HG03558 (cell line): Measurements from ENCODE around the gene ACOT11.
"Not testable (repeated sequence)": the region's sequence is repeated elsewhere in the genome, so short reads cannot be mapped to it uniquely, and the experiment has no call there.

ENCODE experiments used
- ATAC-seq: cut with Tn5 transposase; IDR thresholded peaks from one replicate; pipeline ENCODE4 v1.9.1; 2021; ENCODE audit warnings: moderate number of reproducible peaks; ENCODE audit not compliant: unreplicated experiment; ENCODE audit errors: extremely low read depth

Gene ACOT11

DNA sequence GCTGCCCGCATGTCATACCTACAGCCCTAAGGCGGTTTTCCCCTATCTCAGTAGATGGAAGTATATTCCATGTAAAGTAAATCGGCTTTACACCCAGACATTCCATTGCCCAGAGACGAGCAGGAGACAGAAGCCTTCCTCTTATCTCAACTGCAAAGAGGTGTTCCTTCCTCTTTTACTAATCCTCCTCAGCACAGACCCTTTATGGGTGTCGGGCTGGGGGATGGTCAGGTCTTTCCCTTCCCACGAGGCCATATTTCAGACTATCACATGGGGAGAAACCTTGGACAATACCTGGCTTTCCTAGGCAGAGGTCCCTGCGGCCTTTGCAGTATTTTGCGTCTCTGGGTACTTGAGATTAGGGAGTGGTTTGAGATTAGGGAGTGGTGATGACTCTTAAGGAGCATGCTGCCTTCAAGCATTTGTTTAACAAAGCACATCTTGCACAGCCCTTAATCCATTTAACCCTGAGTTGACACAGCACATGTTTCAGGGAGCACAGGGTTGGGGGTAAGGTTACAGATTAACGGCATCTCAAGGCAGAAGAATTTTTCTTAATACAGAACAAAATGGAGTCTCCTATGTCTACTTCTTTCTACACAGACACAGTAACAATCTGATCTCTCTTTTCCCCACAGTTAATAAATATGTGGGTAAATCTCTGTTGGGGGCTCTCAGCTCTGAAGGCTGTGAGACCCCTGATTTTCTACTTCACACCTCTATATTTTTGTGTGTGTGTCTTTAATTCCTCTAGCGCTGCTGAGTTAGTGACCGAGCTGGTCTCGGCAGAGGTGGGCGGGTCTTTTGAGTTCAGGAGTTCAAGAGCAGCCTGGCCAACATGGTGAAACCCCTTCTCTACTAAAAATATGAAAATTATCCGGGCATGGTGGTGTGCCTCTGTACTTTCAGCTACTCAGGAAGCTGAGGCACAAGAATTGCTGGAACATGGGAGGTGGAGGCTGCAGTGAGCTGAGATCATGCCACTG is 88.7 kb downstream of the ACOT11 start:
- not testable (repeated sequence) for ATAC-seq

DNA sequence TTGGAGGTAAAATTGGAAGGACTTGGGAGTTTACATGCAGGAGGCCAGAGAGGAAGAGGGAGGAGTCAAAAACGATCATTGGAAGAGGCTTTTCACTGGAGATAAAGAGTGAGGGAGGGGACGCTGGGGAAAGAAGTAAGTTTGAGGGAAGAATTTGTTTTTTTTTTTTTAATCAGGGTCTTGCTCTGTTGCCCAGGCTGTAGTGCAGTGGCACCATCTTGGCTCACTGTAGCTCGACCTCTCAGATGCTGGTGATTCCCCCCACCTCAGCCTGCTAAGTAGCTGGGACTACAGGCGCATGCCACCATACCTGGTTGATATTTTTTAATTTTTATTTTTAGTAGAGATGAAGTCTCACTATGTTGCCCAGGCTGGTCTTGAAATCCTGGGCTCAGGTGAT is 92.3 kb downstream of the ACOT11 start:
- ATAC-seq: no peak

DNA sequence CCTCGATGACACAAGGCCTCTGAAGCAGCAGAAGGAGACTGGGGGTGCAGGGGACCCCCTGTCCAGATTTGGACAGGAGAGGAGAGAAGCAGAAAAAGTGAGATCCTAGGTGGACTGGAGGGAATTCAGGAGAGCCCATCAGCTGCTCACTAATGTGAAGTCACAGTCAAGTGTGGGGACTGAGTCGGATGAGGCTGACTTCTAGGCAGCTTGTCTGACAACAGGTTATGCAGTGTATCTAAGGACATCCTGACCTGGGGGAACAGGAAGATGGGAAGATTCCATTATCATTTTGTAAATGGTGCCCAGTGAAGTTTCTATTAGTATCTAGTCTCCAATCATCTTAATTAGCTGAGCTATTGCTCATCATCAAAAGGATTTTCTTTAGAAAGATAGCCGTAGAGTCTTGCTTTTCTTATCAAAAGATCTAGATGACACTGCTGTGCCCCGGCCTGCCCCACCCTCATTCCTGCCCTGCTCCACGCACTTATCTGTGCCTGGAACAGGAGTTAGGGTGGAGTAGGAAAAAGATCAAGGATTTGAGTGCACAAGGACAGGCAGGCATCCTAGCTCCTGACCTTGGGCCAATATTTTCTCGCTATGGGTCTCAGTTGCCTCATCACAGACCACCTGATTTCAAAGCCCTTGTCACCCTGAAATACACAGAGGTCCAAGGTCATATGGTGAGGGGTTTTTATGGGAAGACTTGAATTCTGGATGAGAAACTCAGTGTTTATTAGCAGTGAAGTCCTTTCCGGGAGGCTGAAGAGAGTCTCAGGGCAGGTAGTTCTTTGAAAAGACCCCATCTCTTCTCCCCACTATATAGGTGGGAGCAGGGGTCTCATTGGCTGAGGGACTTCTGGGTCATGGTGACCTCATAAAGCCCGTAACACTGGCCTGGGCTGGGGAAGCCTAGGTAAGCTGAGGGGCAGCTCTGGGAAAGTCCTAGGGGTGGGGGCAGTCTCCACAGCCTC is 93.1 kb downstream of the ACOT11 start, which contains the start of gene MROH7:
MROH7 (plus strand) TSS at position 924 of the 974 bp plus-strand sequence. CDS start 11,141 bp downstream, outside the sequence.
- no peak for ATAC-seq

DNA sequence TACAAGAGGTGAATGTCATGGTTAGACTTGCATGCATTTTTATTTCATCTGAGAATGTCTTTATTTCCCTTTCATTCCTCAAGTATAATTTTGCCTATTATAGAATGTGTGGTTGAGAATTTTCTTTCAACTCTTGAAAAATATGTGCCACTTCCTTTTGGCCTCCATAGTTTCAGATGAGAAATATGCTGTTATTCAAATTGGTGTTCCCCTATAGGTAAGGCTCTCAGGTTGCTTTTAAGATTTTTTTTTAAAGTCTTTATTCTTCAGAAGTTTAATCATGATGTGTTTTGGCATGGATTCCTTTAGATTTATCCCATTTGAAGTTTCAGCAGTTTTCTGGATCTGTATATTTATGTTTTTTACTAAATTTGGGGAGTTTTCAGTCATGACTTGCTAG is 95.7 kb downstream of the ACOT11 start:
- ATAC-seq: no peak

DNA sequence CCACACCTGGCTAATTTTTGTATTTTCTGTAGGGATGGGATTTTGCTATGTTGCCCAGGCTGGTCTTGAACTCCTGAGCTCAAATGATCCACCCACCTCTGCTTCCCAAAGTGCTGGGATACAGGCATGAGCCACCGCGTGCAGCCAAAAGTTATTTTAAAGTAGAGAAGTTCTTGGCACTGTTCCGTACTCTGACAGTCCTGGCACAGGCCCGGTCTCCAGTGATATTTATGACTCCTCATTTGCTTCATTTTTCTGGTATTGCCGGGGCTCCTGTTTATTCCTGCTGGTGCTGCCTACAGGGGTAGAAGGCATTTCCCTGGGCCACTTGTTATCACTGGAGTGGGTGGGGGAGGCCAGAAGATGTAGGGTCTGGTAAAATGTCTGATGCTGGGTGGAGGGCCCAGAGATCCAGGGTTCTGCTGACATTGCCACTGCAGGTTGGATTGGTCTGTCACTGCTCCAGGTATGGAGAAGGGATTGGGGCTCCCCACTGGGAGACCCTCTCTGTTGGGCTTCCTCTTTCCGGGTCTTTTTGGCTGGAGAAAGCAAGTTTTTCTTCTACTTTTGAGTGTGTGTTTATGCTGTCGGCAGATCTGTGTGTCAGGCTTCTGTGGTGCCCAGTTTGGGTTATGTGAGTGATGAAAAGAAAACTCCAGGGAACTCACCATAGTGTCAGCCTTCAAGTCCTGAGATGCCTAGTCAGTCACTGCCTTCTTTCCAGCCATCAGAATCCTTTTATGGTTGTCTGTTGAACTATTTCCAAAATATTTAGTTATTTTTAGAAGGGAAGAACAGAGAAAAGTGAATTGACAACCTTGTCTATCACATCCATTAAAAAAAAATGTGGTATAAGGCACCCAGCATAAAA is 98.0 kb downstream of the ACOT11 start:
- no peak for ATAC-seq

DNA sequence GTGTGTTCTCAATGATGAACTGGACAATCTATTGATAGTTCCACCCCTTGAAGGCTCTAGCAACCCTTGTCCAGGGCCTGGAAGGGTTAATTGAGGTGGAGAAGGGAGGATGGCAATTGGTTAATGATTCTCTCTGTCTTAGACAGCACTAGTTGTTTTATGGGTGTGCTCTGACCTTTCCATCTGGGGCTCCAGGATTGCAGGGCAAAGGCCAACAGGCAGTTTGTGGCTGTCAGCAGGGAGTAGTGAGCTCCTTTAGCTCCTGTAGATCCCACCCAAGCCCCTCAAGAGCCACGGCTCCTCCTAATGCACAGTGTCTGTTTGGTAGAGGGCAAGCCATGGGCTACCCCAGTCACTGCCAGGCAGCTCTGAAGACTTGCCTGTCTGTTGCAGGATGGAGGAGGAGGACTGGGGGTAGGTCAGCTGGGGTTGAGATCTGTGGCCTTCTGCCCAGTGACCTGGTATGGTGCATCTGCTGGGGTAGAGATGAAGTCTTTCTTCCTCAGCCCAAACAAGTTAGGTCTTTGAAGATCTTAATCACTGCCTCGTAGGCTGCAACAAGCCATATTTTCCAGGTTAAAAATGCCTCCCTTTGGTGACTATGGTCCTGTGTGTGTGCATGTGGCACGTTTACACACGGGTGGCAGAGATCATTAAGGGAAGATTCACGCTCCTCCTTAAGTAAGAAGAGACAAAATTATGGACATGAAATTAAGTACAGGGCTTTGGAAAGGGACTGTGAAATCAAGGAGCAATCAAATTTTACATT is 101.3 kb downstream of the ACOT11 start:
- ATAC-seq: no peak

DNA sequence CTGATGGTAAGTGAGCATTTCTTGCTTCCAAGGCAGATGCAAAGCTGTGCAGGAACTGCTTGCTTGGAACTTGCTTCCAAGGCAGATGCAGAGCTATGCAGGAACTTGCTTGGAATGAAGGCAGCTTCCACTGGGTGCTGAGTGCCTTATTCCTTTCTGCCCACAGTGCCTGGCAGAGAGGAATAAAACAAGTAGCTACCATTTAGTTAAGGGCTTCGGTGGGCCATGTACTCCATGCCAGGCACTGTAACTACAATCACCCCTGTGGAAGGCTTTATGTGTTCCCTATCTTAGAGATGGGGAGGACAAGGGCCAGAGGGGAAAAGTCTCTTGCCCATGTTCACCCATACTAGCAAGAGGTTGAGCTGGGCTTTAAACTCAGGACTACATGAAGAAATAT is 101.9 kb downstream of the ACOT11 start:
- no peak for ATAC-seq

DNA sequence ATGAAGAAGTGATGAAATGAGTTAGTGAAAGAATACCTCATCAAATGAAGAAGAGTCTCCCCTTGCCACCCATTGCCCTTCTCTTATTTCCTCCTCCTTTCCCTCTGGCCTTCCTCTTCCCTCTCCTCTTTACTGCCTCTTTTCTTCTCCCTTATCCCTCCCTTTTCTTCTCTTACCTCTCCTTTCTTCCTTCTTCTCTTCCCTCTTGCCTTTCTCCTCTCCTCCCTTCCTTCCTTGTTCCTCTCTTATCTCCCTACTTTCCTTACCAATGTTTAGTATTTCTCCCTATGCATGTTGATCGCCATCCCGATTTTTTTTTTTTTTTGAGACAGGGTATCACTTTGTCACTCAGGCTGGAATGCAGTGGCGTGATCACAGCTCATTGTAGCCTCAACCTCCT is 102.4 kb downstream of the ACOT11 start:
- ATAC-seq: no peak

DNA sequence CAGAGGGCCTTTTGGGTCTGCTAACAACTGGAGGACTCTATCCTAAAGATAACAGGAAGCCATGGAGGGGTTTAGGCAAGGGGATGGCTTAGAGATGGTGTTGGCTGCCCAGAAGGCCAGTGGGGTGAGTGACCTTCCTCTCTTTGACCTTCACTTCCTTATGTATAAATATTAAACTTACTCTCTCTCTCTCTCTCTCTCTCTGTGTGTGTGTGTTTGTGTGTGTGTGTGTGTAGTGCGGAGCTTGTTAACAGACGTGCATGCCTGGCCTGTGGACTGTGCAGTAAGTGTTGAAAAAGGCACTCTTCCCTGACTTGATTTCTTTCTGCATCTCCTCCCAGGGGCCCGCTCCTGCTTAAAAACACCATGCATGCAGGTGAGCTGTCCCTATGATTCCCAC is 103.6 kb downstream of the ACOT11 start:
- ATAC-seq: no peak

DNA sequence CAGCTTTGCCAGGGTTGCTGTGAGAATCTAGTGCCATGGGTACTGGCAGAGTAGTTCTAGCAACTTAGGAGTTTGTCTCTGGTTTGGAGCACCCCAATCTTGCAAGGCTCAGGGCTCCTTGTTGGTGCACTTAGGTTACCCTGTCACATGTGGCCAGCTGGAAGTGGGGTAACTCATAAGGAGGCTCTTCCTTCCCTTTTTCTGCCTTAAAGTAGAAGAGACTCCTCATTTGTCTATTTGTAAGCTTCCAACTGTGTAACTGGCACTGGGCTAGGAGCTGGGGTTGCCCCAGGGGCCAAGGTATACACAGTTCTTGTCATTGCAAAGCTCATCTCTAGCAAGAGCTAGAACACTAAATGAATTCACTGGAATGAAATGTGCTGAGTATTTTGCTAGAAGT is 104.1 kb downstream of the ACOT11 start:
- ATAC-seq: no peak

DNA sequence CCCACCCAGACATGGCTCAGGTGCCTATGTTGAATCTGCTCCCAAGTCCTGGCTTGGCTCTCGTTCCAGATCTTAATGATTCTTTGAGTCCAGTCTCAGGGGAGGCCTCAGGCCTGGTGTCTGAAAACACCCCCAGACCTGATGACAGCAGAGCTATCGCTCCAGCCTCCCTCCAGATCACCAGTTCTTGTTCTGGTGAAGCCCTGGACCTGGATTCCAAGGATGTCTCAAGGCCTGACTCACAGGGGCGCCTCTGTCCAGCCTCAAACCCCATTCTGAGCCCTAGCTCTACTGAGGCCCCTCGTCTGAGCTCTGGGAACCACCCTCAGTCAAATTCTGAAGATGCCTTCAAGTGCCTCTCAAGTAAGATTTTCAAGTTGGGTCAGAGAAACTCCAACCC is 105.0 kb downstream of the ACOT11 start:
- ATAC-seq: no peak

DNA sequence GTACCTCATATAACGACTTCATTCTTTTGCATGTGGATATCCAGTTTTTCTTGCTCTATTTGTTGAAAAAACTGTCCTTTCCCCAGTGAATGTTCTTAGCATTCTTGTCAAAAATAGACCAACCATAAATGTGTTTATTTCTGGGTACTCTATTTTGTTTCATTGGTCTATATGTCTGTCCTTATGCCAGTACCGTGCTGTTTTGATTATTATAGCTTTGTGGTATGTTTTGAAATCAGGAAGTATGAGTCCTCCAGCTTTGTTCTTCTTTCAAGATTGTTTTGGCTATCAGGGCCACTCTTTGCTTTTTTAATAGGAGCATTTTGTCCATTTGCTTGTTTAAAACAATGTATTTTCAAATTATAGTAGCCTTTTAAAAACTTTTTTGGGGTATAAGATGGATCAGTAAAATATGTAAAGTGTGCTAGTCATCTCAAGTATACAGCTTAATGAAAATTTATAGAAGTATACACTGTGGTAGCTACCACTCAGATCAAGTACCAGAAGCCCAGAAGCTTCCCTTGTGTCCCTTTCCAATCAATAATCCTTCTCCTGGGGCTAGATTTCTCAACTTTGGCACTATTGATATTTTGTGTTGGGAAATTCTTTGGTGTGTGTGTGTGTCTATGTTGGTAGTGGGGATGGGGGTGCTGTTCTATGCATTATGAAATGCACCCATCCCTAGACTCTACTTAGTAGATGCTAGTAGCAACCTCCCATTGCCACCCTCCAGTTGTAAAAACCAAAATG is 110.3 kb downstream of the ACOT11 start:
- ATAC-seq: no peak
